NCI-H2081 treated with DMSO at 0.1 percent for 48 hours (cell line): ENCODE results near the gene DOP1A.

Experiments
- DNase-seq: peaks from one replicate; lab custom pipeline; 2025; lab: John Stamatoyannopoulos, UW

DOP1A gene, protein sequence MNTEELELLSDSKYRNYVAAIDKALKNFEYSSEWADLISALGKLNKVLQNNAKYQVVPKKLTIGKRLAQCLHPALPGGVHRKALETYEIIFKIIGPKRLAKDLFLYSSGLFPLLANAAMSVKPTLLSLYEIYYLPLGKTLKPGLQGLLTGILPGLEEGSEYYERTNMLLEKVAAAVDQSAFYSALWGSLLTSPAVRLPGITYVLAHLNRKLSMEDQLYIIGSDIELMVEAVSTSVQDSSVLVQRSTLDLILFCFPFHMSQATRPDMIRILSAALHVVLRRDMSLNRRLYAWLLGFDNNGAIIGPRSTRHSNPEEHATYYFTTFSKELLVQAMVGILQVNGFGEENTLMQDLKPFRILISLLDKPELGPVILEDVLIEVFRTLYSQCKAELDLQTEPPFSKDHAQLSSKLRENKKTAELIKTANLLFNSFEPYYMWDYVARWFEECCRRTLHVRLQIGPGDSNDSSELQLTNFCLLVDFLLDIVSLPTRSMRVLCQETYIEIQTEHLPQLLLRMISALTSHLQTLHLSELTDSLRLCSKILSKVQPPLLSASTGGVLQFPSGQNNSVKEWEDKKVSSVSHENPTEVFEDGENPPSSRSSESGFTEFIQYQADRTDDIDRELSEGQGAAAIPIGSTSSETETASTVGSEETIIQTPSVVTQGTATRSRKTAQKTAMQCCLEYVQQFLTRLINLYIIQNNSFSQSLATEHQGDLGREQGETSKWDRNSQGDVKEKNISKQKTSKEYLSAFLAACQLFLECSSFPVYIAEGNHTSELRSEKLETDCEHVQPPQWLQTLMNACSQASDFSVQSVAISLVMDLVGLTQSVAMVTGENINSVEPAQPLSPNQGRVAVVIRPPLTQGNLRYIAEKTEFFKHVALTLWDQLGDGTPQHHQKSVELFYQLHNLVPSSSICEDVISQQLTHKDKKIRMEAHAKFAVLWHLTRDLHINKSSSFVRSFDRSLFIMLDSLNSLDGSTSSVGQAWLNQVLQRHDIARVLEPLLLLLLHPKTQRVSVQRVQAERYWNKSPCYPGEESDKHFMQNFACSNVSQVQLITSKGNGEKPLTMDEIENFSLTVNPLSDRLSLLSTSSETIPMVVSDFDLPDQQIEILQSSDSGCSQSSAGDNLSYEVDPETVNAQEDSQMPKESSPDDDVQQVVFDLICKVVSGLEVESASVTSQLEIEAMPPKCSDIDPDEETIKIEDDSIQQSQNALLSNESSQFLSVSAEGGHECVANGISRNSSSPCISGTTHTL (N-terminal part only)

DNA sequence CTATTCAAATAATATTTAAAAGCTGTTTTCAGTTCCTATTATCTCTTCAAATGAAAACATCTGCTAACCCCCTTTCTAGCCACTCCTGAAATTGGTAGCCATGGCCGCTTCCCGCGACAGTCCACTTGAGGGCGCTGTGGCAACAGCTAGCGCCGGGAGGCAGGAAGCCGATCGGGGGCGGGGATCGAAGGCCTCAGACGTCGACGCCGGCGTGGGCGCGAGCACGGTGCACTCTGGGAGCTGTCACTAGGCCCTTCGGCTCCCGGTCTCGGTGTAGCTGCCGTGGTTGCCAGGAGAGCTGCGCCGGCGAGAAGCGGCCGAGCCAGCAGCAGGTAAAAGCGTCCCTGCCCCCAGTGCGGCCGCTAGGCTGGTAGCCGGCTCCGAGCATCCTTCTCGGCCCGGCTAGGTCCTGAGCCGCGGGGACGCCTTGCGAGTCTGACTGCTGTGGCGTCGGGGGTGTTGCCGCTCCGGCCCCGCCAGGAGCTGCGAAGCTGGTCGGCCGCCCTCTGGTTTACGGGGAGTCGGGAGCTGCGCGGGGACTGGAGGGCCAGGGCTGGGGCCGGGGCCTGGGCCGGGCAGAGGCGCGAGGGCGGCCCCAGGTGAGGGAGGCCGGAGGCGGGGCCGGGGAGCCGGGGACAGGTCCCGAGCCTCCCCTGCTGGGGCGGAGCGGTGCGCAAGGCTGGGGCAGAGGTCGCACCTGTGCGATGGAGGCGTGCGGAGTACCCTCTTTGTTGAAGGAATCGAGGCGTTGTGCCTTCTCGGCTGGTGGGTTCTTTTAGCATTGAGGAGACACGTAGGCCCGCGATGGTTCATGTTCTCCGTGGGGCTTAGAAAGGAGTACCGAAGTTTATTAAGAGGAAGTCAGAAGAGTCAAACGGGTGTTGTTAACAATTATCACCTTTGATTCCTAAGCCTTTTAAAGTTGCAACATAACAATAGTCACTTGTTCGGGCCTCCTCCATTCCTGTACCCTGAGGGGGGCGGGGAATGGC is at the start of gene DOP1A:
Gene DOP1A (plus strand): TSS at position 224 of the 992 bp plus-strand sequence. CDS start 29,307 bp downstream, outside the sequence.
- peak; percentile 86 for DNase-seq

DNA sequence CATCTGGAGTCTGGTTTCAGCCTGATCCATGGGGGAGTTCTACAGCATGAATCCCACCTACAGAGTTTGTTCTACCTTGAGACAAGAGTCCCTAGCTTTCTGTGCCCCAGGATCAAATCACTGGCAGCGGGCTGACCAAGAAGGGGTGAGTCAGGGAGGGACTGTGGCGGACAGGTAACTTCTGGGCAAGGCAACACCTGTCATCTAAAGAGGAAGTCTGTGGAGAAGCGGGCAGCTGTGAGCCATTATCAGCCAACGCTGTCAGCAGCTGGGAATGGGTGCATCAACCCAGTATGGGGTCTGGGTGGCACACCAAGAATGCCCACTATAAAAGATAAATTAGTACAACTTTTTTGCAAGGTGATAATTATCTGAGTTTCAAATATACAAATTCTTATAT is 47.7 kb upstream of the DOP1A start:
- DNase-seq = no peak

DNA sequence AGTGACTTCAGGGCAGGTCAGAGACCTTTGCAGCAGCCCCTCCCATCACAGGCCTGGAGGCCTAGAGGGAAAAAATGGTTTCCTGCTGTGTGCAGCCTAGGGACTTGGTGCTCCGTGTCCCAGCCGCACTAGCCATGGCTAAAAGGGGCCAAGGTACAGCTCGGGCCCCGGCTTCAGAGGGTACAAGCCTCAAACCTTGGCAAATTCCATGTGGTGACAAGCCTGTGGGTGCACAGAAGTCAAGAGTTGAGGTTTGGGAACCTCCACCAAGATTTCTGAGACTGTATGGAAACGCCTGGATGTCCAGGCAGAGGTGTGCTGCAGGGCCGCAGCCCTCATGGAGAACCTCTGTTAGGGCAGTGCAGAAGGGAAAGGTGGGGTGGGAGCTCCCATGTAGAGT is 35.8 kb upstream of the DOP1A start:
- DNase-seq = no peak

DNA sequence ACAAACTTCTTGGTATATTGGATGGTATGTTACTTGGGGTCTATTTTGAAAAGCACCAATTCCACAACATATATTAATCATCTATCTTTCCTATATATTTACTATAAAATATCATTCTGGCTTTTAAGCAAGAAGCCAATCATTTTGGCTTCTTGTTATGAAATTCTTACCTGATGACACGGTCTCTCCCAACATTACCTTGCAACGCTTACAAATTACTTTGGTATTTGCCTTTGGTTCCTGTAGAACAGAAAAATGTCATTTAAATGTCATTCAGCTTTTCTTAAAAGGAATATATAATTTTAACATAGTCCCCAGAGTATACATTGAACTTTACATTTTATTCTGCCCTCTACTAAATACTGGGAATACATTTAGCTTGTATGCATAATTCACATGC is 29.2 kb upstream of the DOP1A start:
- no peak for DNase-seq

DNA sequence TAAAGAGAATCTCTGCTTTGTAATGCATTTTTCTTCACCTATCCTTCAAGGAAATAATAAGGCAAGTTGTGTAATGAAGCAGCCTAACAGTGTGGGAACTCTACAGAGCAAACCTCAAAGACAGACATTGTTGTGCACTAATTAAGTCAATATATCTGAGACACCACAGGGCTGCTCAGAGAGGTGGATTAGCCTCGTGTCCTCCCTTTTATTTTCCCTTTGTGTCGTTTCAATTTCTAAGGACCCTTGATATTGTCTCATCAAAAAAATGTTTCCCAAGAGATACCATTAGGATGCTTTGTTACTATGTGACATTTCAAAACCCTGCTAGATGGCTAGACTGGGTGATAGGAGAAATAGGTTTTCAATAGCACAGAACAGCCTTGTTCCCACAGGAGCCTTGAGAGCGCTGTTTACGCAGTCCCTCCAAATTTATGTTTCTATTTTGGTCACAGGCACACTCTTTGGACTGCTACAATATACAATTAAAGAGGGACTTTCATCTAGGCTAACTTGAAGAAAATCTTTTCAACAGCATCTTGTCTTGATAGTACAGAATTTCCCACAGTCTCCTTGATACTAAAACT is 24.9 kb upstream of the DOP1A start:
- DNase-seq = no peak

DNA sequence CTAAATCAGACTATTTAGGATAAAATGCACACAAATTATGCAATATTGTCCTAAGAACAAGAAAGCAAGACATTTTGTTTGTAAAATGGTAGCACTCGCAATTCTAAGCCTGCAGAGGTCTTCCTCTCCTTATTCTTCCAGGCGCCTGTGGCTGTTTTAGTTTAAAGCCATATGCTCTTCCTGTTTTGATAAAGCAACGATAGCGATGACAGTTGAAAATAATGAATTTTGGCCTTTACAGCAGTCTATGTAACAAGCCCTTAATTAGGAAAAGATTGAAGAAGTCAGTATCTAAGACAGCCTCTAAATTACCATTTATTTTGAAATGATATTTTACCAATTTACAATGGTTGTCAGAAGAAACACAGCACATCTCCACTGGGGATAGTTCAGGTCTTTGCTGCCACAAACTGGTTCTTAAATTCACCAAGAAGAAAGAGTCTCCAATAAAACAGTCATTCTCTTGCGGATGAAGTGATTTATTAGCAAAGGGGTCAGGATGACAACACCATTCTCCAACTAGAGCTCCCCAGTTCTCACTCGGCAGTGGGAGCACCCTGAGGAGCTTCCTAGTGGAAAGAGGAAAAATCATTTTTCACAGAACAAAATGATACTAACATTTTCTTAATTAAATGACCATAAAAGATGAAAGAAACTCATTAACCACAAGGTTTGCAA is 23.2 kb upstream of the DOP1A start:
- no peak for DNase-seq

DNA sequence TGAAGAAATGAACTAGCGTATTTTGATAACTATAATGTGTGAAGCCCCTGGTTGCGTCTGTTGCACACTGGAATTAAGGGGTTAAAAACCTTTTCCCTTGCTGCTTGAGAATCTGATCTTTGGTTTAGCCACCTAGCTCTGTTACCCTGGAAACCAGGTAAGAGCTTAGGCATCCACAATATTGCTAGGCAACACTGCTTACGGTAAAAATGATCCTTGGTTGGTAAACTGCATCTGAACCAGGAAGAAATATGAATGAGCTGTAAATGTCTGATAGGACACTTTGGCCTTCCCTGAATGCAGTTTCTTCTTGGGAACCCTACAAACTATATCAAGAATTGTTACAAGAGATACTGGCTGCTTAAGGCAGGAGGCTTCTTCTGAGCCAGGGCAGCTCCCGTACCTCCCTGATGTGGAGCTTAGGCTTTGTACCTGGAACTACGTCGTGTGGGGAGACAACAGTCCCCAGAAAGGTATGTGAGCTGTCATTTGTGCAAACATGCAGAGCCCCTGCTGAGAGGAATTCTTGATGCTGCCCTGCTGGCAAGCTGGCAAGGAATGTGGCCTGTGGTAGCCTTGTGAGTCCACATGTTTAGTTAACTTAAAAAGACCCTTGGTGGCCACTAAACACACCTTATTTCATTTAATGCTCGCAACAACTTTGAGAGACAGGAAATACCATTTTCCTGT is 20.3 kb upstream of the DOP1A start:
- no peak for DNase-seq

DNA sequence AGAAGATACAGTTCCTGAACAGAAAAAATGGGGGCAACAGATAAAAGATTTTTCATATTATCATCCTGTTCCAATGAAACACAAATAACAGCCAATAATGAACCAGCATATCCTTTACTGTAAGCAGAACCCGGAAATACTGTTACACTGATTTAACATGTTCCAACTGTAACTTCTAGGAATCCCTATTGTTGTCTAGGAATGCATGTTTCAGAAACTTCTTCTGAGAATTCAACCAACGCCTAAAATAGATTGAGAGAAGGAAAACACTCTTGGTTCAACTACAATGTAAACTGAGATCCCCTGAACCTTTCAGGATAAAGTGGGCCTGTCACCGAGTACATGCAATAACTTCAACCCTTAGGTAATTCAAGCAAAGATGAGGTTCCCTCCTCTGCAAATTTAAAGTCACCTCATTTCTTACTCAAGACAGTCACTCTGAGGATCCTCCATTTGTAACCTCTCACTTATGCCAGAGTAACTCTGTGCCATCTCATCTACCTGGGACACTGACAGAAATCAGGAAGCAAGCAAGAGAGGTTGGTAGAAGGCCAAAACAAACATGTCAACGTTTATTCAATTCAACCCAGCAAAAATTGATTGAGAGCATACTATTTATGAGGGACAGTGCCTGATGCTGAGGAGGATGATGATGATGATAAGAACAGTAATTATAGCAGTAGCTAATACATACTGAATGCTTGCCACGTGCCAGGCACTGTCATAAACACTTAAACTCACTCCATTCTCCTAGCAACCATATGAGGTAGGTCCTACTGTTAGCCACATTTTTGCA is 15.9 kb upstream of the DOP1A start:
- no peak for DNase-seq

DNA sequence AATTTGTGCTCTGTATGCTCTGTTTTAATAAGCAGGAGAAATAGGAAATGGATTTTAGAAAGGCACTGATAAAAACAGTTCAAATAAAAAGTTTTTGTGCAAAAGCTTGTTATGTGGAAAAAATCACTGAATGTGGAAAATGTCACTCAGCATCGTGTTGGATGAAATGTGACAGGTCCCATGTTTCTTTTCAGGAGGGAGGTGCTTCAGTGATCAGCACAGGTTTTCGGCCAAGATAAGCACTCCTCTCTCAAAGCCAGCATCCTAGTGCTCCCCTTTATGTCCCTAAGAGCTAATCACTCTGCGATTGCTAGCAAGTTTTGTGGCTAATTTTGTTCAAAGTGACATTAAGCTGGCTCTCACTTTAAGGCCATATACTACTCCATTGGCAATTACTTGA is 13.8 kb upstream of the DOP1A start:
- DNase-seq = no peak

DNA sequence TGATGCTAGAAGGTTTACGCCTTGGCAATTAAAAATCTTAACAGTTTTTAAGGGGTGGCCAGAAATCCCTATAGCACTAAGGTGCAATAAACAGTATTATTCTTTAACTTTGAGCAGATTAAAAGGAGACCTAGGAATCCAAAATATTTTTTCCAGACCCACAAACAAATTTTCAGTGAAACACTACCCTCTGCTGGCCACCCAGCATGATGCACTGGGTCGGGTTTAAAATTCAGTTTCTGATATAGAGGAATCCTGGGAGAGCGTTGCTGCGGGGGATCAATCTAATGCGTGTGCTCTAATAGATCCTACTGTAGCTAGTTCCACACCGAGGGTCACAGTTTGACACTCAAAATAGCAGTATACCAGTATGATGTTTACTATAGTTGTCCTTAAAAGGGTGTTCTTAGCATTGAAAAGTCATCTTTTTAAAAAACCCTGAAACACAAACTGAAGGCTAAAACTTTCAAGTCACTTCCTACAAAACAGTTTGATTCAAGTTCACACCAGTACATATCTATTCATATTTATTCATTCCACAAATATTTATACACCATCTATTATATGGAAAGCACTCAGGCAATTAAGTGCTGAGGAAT is 12.0 kb upstream of the DOP1A start:
- DNase-seq = no peak

DNA sequence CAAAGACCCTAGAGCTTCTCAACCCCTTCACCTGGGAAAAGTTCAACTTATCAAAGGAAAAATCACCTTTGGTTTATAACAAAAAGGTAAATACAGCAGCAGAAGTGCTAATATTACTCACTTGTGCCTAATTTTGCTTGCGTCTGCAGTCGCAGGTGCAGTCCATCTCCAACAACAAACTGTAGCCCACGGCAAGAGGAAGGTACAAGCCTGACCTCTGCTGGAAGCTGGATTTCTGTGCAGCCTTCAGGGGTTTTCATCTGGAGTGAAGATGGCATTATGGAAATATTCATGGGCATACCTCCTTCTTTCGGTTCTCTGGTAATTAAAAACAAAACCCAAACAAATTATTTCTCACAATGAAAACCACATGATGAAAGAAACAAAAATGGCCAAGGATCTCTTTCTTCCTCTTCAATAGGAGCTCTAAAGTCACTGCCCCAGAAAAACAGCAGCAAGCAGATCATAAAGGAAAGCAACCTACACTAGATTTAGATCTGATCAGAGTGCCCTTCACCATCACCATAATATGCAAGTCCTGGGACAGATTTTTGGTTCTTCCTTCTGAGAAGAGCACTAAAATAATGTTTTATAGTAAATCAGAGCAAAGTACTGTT is 9.7 kb upstream of the DOP1A start:
- no peak for DNase-seq

DNA sequence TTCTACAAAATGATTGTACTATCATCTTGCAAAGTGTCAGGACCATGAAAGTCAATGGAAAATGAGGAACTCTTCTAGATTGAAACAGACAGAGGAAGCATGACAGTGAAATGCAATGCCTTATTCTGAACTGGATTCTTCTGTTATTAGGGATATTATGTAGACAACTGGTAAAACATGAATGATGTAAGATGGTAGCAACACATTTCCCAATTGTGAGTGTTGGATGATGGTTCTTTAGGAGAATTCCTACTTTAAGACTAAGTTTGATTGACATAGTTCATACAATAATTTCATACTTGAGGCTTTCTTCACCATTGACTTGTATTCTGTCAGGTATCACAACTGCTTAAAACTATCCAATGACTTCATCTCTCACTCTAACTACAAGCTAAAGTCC is 6.3 kb upstream of the DOP1A start:
- no peak for DNase-seq

DNA sequence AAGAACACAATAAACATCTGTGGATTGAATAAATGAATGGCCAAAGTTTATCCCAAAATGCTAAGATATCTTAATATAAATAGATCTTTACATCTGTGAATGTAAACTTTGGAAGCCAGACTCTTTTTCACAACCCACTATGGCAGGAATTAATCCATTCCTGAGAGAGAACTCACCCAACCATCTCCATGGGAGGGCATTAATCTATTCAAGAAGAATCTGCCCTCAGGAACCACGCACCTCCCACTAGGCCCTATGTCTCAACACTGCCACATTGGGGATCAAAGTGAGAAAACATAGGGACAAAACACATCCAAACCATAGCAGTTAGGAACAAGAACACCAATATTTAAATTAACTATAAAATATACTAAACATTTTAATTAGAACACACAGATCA is 5.2 kb upstream of the DOP1A start:
- DNase-seq = no peak

DNA sequence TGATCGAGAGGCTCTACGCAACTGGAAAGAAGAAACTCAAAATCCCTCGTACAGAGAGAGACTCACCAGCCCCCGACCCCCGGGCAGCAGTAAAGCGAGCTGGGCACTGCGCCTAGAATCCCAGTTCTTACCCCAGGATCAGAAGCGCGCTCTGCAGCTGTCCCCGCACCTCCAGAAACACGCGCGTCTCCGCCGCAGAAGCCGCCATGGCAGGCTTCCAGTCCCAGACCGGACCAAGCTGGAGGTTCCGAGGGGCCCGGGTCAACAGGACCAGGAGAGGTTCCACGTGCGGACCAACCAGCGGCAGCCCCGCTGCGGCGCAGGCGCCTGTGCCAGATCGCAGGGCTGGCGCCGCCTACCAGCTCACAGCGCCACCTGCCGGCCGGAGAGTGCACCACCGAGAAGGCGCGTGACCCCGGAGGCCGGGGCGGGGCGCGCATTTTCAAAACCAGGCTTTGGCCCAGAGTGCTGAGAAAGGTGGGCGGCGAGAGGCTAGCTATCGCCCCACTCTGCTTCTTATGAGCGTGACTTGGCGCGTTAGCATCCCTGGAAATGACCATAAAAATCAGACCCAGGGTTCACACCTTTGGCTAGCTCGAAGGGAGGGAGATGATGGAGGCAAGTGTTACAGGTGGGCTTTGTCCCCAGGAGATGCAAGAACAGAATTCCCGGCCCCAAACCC is 1.8 kb upstream of the DOP1A start, which contains the start of gene UBE3D:
Gene UBE3D (minus strand): TSS at position 331 of the 682 bp plus-strand sequence. CDS start 123 bp downstream, at position 208.
- no peak for DNase-seq

DNA sequence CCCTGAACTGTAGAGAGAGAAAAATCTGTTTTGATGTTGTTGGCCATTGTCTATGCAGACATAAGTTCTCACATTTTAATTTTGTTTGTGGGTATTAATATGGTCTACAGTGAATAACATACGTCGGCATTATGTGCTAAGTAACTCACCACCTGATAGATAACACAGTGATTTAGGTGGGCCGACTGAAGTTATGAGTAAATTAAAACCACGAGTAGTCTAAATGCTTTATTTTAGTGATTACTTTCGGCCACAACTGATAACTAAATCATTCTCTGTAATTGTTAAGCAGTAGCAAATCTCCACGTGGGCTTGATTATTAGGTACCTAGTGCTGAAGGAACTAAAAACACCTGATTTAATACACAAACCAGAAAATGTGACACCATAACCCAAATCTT is 1.1 kb downstream of the DOP1A start:
- no peak for DNase-seq

DNA sequence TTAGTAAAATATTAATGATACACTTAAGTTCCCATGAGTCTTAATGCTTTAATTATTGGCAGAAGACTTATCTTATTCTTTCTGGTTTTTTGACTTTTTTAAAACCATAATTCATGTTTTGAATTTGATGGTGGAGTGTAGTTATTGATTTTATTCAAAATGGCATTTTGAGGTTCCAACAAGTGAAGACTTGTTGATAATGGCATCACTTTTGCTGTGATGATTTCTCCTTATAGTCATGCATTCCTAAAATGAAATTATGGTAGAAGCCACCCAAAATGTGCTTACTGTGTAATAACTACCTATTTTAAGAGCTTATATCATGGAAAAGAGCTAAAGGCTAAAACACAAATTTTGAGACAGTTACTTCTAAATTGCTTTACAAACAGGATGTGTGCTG is 2.2 kb downstream of the DOP1A start:
- DNase-seq = no peak

DNA sequence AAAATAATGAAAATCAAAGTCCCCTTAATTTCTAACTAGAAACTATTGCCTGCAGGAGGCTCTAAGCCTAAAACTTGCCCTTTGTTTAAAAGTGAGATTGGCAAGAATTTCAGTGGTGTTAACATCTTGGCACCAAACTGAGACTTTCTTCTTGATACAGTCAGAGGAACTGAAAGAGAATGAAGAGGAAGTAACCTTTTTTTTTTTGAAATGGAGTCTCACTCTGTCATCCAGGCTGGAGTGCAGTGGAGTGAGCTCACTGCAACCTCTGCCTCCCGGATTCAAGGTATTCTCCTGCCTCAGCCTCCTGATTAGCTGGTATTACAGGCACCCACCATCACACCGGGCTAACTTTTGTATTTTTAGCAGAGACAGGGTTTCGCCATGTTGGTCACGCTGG is 3.6 kb downstream of the DOP1A start:
- DNase-seq = no peak
